LNCAP (cell line): Measurements from ENCODE around the gene LARP1.

ENCODE experiments used
- CTCF ChIP-seq: fragments of 450-650 bp; IDR thresholded peaks from 2 replicates; pipeline ENCODE4 v1.5.1; 2017; ENCODE audit warnings: mild to moderate bottlenecking

The LARP1 gene

DNA sequence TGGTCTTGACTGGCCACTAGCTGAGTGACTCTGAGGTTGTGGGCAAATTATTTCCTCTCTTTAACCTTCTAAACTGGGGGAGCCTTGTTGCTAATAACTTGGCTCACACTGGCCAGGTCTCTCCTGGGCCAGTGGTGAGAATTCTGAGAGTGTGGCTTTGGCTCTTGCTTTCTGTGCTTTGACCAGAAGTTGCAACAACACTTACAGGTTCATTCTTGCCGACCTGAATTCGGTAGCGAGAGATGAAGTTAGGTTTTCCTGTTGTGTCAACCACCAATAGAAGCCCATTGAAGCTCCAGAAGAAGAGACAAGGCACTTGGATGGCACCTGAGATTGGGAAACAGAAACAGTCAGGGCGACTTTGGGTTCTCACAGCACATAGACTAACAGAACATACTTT lies 75.4 kb downstream of the LARP1 start:
- TF ChIP-seq CTCF = no peak

GRCh38 chr5:154831451-154831850 lies 76.3 kb downstream of the LARP1 start:
- TF ChIP-seq CTCF = no peak

DNA sequence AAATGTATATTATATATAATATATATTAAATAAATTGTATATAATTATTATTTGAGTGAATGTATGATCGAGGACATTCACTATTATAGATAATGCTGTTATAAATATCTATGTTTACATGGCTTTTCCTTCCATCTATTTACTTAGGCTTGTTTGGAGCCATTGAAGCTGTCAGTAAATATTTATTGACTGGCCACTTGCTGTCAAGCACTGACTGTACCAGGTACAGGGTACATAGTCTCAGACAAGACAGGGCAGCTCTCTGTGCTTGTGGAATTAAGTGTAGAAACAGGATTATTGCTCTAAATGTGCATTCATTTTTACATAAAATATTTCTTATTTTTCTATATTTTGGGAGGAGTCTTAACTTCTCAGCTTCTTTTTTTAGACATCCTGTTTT lies 78.9 kb downstream of the LARP1 start:
- TF ChIP-seq CTCF = no peak

GRCh38 chr5:154836225-154836624 lies 81.0 kb downstream of the LARP1 start:
- TF ChIP-seq CTCF = no peak

DNA sequence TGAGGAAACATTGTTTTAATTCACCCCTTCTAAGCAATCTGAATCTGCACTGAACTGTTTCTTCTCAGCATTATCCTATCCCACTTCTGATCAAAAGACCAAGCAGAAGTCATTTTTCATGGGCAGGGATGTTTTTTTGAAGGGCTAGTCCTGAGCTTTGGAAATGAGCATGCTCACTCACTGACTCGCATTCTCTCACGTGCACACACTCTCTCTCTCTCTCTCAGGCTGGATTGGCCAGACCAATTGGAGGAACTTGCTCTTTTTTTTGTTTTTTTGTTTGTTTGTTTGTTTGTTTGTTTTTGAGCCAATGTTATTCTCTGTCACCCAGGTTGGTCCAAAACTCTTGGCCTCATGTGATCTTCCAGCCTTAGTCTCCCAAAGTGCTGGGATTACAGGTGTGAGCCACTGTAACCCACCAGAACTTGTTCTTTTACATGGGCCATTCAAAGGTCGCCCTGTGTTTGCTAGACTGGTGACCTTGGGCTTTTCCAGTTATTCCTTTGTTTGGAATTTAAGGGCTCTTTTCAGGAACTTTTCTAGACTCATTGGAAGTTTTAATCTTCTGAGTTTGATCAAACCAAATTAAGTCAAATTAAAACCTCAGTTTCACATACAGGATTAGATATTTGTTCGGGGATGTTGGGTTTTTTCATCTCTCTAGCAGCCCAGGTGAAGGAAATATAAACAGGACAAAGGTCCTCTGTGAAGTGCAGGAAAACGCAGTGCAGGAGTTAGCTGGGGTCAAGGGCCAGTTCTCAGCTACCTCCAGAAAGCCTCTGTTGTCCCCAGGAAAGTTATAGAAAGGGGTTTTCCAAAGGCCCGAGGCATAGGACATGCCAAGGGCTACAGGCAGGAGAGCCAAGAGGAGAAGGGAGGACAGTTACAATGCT lies 82.1 kb downstream of the LARP1 start:
- TF ChIP-seq CTCF = no peak

- no peak for TF ChIP-seq CTCF
These were observed 85.5 kb downstream of the LARP1 start for GRCh38 chr5:154840435-154841272.

DNA sequence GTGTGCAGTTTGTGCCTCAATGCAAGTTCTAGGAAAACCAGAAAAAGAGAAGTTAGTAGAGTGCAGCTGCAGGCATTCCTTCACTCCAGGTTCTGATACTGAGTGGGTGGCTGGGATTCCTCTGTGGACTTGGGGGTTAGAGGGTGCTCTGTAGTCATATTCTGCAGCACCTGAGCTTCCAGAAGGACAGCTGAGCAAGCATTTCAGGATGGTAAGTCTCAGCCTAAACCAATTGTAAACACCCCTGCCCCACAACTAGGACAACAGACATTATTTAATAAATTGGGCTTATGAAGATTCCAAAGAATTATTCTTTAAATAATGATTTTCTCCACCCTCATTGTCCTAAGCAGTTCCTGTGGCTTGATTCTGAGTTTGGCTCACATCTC lies 86.1 kb downstream of the LARP1 start:
- TF ChIP-seq CTCF = no peak
